HEK293 (cell line): ENCODE measurements around the gene CAPN15.

Source experiments
- CTCF ChIA-PET: fragments of 350-600 bp; formaldehyde crosslinking; extraction: SDS; loops from one replicate; lab custom pipeline; 2021; ENCODE audit warnings: antibody characterized with exemption; lab: Yijun Ruan, JAX
- POLR2A ChIA-PET: fragments of 300-600 bp; formaldehyde crosslinking; extraction: SDS; loops from one replicate; lab custom pipeline; 2020; ENCODE audit warnings: antibody characterized with exemption, inconsistent platforms; lab: Yijun Ruan, JAX
- H3K27ac ChIP-seq: fragments of 200-500 bp; sonication (Bioruptor generic); 2 replicates; pipeline ENCODE4 v1.5.1; 2014; ENCODE audit warnings: low read depth, low read length, control low read depth, inconsistent platforms; ENCODE audit errors: extremely low read depth
- H3K36me3 ChIP-seq, 2 experiments: fragments of 200-500 bp in 1 of 2; sonication (Bioruptor generic) in 1 of 2; 1 replicate in 1 of 2; 2 replicates in 1 of 2; pipeline ENCODE4 v1.5.1; 2014 to 2017; ENCODE audit warnings: inconsistent platforms in 2 of 2, low read length in 2 of 2; ENCODE audit not compliant: control insufficient read depth in 2 of 2, insufficient read depth in 1 of 2
- H3K4me1 ChIP-seq: fragments of 200-500 bp; sonication (Bioruptor generic); 2 replicates; pipeline ENCODE4 v1.5.1; 2014; ENCODE audit warnings: mild to moderate bottlenecking, low read length, inconsistent platforms; ENCODE audit not compliant: control insufficient read depth, insufficient read depth
- H3K4me3 ChIP-seq: 2 replicates; pipeline ENCODE4 v1.5.1; 2011; ENCODE audit warnings: low read depth, mild to moderate bottlenecking, control low read depth, low read length, moderate library complexity
- H3K9me3 ChIP-seq: fragments of 200-500 bp; sonication (Bioruptor generic); 2 replicates; pipeline ENCODE4 v1.5.1; 2014; ENCODE audit warnings: low read depth, low read length, inconsistent platforms; ENCODE audit not compliant: control insufficient read depth, insufficient read depth
- PBX3 ChIP-seq: sonication (generic); formaldehyde crosslinking; IDR thresholded peaks from 2 replicates; pipeline ENCODE4 v1.8.1; 2022; ENCODE audit warnings: mild to moderate bottlenecking, moderate library complexity, missing genetic modification reagents
- REST ChIP-seq: fragments of 450-650 bp; formaldehyde crosslinking; IDR thresholded peaks from 2 replicates; pipeline ENCODE4 v1.5.1; 2016; ENCODE audit warnings: missing biosample characterization, missing genetic modification characterization
- YY1 ChIP-seq: fragments of 450-650 bp; formaldehyde crosslinking; IDR thresholded peaks from 2 replicates; pipeline ENCODE4 v1.5.1; 2018; ENCODE audit warnings: missing biosample characterization, missing genetic modification characterization
- ZEB2 ChIP-seq: fragments of 450-650 bp; formaldehyde crosslinking; IDR thresholded peaks from 2 replicates; pipeline ENCODE4 v1.5.1; 2016; ENCODE audit warnings: missing biosample characterization, missing genetic modification characterization
- ZNF274 ChIP-seq, 2 experiments: fragments of 200-500 bp in 1 of 2; fragments of 450-650 bp in 1 of 2; sonication (Bioruptor generic) in 1 of 2; formaldehyde crosslinking in 1 of 2; IDR thresholded peaks; 2 replicates each; pipeline versions ENCODE4 v1.5.1 to v1.6.1; 2014 to 2016; ENCODE audit warnings: borderline replicate concordance in 1 of 2, inconsistent platforms in 1 of 2, low read length in 1 of 2, missing biosample characterization in 1 of 2, missing genetic modification characterization in 1 of 2
- ZNF280D ChIP-seq: fragments of 450-650 bp; formaldehyde crosslinking; IDR thresholded peaks from 2 replicates; pipeline ENCODE4 v1.5.1; 2016; ENCODE audit warnings: missing biosample characterization, missing genetic modification characterization
- ZNF560 ChIP-seq: fragments of 450-650 bp; formaldehyde crosslinking; IDR thresholded peaks from 2 replicates; pipeline ENCODE4 v1.5.1; 2017; ENCODE audit warnings: missing biosample characterization, missing genetic modification characterization, borderline replicate concordance
- TF ChIP-seq, protein P1 (sequence below): fragments of 450-650 bp; IDR thresholded peaks from 2 replicates; pipeline ENCODE4 v1.5.1; 2018; ENCODE audit warnings: missing biosample characterization, missing genetic modification characterization
- TF ChIP-seq, protein P2 (sequence below): fragments of 450-650 bp; formaldehyde crosslinking; IDR thresholded peaks from 2 replicates; pipeline ENCODE4 v1.5.1; 2016; ENCODE audit warnings: missing biosample characterization, missing genetic modification characterization, borderline replicate concordance
- TF ChIP-seq, protein P3 (sequence below): fragments of 450-650 bp; formaldehyde crosslinking; conservative IDR thresholded peaks from 2 replicates; pipeline ENCODE4 v1.5.1; 2016; ENCODE audit warnings: low read depth, missing biosample characterization, missing genetic modification characterization

CAPN15 gene

GRCh38 chr16:588889-589657, 61.6 kb downstream of the CAPN15 start:
- ChIA-PET CTCF (interaction anchor here (1.0 to 1.2 kb wide), 2 partner anchors 12 to 93 kb away, joined by 4 to 5 read pairs; no protein-coding TSS in a partner anchor), POLR2A (interaction anchor here (0.6 to 2.2 kb wide), 9 partner anchors 8 to 63 kb away, joined by 3 to 7 read pairs (median 3); partner anchors contain the start of genes CAPN15 and METTL26)
- Histone ChIP-seq H3K4me3 (peak overlapping the region; percentile 84), H3K9me3 (no peaks in the 10 kb centered on the region), H3K27ac (peak overlapping the region; percentile 94), H3K4me1 (peaks cover 14% of the 10 kb centered on the region), H3K36me3 (no peaks in the 10 kb centered on the region)
- TF ChIP-seq PBX3 (CRISPR knock-in tag) (0 out of 2 replicates have a peak, but pooled peaks have one; percentile 68), ZNF560 (tag by site-specific recombination) (no peak), ZNF274 (IDR thresholded peaks at IDR 0.05; ENCODE audit: low read length) (no peak), ZNF274 (tag by site-specific recombination; IDR thresholded peaks at IDR 0.05; ENCODE audit: borderline replicate concordance) (no peak), ZEB2 (no peak), YY1 (tag by site-specific recombination) (peak; percentile 53; the same call in 1 of the 2 replicates), ZNF280D (tag by site-specific recombination) (no peak), REST (tag by site-specific recombination) (no peak)
- TF ChIP-seq, protein P1, sequence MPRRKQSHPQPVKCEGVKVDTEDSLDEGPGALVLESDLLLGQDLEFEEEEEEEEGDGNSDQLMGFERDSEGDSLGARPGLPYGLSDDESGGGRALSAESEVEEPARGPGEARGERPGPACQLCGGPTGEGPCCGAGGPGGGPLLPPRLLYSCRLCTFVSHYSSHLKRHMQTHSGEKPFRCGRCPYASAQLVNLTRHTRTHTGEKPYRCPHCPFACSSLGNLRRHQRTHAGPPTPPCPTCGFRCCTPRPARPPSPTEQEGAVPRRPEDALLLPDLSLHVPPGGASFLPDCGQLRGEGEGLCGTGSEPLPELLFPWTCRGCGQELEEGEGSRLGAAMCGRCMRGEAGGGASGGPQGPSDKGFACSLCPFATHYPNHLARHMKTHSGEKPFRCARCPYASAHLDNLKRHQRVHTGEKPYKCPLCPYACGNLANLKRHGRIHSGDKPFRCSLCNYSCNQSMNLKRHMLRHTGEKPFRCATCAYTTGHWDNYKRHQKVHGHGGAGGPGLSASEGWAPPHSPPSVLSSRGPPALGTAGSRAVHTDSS = no peak
- TF ChIP-seq, protein P2, sequence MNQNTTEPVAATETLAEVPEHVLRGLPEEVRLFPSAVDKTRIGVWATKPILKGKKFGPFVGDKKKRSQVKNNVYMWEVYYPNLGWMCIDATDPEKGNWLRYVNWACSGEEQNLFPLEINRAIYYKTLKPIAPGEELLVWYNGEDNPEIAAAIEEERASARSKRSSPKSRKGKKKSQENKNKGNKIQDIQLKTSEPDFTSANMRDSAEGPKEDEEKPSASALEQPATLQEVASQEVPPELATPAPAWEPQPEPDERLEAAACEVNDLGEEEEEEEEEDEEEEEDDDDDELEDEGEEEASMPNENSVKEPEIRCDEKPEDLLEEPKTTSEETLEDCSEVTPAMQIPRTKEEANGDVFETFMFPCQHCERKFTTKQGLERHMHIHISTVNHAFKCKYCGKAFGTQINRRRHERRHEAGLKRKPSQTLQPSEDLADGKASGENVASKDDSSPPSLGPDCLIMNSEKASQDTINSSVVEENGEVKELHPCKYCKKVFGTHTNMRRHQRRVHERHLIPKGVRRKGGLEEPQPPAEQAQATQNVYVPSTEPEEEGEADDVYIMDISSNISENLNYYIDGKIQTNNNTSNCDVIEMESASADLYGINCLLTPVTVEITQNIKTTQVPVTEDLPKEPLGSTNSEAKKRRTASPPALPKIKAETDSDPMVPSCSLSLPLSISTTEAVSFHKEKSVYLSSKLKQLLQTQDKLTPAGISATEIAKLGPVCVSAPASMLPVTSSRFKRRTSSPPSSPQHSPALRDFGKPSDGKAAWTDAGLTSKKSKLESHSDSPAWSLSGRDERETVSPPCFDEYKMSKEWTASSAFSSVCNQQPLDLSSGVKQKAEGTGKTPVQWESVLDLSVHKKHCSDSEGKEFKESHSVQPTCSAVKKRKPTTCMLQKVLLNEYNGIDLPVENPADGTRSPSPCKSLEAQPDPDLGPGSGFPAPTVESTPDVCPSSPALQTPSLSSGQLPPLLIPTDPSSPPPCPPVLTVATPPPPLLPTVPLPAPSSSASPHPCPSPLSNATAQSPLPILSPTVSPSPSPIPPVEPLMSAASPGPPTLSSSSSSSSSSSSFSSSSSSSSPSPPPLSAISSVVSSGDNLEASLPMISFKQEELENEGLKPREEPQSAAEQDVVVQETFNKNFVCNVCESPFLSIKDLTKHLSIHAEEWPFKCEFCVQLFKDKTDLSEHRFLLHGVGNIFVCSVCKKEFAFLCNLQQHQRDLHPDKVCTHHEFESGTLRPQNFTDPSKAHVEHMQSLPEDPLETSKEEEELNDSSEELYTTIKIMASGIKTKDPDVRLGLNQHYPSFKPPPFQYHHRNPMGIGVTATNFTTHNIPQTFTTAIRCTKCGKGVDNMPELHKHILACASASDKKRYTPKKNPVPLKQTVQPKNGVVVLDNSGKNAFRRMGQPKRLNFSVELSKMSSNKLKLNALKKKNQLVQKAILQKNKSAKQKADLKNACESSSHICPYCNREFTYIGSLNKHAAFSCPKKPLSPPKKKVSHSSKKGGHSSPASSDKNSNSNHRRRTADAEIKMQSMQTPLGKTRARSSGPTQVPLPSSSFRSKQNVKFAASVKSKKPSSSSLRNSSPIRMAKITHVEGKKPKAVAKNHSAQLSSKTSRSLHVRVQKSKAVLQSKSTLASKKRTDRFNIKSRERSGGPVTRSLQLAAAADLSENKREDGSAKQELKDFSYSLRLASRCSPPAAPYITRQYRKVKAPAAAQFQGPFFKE (tag by site-specific recombination) = no peak
- TF ChIP-seq, protein P3, sequence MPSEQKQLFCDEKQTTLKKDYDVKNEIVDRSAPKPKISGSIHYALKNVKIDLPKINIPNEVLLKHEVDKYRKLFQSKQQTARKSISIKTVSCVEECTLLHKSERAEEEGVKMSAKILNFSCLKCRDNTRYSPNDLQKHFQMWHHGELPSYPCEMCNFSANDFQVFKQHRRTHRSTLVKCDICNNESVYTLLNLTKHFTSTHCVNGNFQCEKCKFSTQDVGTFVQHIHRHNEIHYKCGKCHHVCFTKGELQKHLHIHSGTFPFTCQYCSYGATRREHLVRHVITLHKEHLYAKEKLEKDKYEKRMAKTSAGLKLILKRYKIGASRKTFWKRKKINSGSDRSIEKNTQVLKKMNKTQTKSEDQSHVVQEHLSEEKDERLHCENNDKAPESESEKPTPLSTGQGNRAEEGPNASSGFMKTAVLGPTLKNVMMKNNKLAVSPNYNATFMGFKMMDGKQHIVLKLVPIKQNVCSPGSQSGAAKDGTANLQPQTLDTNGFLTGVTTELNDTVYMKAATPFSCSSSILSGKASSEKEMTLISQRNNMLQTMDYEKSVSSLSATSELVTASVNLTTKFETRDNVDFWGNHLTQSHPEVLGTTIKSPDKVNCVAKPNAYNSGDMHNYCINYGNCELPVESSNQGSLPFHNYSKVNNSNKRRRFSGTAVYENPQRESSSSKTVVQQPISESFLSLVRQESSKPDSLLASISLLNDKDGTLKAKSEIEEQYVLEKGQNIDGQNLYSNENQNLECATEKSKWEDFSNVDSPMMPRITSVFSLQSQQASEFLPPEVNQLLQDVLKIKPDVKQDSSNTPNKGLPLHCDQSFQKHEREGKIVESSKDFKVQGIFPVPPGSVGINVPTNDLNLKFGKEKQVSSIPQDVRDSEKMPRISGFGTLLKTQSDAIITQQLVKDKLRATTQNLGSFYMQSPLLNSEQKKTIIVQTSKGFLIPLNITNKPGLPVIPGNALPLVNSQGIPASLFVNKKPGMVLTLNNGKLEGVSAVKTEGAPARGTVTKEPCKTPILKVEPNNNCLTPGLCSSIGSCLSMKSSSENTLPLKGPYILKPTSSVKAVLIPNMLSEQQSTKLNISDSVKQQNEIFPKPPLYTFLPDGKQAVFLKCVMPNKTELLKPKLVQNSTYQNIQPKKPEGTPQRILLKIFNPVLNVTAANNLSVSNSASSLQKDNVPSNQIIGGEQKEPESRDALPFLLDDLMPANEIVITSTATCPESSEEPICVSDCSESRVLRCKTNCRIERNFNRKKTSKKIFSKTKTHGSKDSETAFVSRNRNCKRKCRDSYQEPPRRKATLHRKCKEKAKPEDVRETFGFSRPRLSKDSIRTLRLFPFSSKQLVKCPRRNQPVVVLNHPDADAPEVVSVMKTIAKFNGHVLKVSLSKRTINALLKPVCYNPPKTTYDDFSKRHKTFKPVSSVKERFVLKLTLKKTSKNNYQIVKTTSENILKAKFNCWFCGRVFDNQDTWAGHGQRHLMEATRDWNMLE = no peak
